Testis (tissue), 2 donors: ENCODE measurements around the gene PRSS1.

ENCODE experiments used
- CTCF ChIP-seq, 3 experiments: fragments of 450-650 bp in 2 of 3; fragments of 200-600 bp in 1 of 3; sonication (generic) in 1 of 3; IDR thresholded peaks; one replicate each; pipeline ENCODE4 v1.5.1; 2016 to 2019; ENCODE audit warnings: antibody characterized with exemption in 3 of 3, mild to moderate bottlenecking in 2 of 3, moderate library complexity in 1 of 3
- POLR2A ChIP-seq: fragments of 450-650 bp; IDR thresholded peaks from one replicate; pipeline ENCODE4 v1.6.1; 2017; ENCODE audit warnings: antibody characterized with exemption, mild to moderate bottlenecking, moderate library complexity

- no peak for TF ChIP-seq CTCF (IDR thresholded peaks at IDR 0.05)
- TF ChIP-seq POLR2A, result no peak
These were observed 38.1 kb upstream of the PRSS1 start for GRCh38 chr7:142711196-142711595.
